ENCODE results near the gene SCGB3A1. TPM values are rescaled to one million over a fixed set of nuclear protein-coding genes. Genes with fewer than 3 reads are reported as not detected.

Gene SCGB3A1
- total RNA-seq, 2 donors from 2014 or later, result not detected

DNA sequence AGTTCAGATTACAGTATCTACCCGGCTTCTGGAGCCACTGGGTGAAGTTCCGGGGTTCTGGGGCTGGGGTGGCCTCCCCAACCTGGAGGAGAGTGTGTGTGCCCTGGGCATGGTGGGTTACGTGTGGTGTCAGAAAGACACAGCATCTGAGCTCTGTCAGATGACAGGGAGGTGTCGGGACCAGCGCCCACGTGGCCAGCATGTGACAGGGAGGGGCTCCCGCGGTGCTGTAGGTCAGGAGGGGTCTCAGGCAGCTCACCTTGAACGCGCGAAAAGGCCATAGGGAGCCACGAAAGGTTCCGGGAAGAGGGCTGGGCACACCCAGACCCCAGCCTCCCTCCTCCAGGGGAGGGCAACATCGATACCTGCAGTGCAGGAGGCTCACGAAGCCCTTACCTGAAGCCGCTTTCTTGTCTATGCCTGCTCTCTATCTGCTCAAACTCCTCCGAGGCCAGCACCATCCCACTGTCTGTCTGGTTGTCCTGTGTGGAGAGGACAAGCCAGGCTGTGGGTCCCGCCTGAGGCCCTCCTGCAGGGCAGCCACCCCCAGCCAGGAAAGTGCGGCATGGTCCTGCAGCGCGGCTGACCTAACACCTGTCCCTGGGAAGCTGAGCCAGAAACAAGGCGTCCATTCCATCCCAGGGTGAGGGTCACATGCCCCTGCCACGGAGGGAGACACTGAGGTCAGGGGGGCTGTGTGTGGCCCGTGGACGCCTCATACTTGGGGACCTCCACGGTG is 17.4 kb upstream of the SCGB3A1 start:
- DNase-seq, result no peak
- intact Hi-C loops (cut with DNase I), result no loop called here
- no peak for ATAC-seq

- ATAC-seq, result no peak
- no peak for DNase-seq
- intact Hi-C loops (cut with DNase I), result no loop called here
These were observed 16.7 kb upstream of the SCGB3A1 start for GRCh38 chr5:180607861-180608571.

DNA sequence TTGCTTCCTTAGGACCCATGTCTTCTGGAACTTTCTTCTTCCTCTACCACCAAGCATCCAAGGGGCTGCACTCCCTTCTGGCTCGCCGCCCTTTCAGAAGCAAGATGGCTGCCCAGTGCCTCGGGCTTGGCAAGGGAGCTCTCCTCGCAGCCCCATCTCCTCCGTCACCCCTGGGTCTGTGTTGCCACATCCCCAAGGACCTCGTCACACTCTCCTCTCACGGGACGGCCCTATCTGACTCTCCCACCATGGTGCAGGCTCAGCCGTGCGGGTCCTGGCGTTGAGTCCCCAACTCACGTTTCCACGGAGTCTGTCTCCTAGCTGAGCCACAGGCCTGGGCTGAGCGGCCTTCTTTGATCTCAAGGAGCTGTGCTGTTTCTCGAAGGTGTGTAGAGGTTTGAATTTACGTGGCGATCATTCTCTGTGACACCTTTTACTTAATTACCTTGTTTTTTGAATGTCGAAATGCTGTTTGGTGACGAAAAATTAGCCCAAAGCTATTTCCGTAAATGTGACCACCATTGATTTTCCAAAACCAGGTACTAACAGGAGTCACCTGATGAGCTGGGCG is 15.0 kb upstream of the SCGB3A1 start:
- ATAC-seq (no peak), DNase-seq (peak; percentile 20)
- intact Hi-C loops (cut with DNase I), result no loop called here

DNA sequence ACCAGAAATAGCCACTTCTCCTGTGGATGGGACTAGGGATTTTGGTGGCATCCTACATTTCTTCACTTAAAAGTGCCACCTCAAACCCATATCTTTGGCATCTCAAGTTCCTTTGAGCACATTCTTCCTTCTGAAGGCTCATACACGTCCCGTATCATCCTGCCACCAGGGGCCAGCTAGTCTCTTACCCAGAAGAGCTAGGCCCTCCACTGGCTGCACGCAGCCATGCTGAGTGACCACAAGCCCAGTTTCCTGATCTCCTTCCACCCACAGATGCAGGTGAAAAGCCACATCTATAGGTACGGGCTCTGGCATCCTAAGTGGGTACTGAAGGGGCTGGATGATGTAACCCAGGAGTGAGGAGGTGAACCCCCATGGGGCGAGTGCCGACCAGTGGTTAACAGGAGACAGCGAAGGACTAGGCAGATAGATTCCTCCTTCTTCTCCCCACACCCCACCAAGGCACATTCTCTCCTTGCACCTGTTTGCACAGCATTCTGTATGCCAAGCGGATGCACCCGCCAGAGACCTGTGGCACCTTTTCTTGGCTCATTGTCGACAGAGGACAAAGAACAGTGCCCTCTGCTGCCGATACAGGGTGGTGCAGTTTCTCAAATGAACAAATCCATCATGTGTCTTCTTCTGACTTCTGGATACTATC is 14.4 kb upstream of the SCGB3A1 start:
- no peak for ATAC-seq
- no peak for DNase-seq
- intact Hi-C loops (cut with DNase I), result no loop called here

DNA sequence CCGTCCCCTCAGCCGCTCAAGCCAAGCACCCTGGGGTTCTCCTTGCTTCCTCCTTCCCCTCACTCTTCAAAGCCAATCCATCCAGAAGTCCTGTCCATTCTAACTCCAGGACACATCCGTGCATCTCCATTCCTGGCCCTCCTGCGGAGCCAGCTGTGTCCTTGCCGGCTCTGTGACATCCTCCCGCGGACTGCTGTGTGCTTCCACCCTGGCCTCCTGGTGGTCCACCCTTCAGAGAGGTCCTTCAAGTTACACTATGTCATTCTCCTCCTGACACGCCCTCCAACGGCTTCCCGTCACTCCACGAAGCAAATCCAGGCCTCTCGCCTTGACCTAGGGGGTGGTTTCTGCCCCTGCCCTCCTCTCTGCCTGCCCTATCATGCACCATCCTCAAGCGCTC is 13.0 kb upstream of the SCGB3A1 start:
- DNase-seq (peak; percentile 2), ATAC-seq (no peak)
- intact Hi-C loops (cut with DNase I), result no loop called here

- DNase-seq (no peak), ATAC-seq (no peak)
- intact Hi-C loops (cut with DNase I), result no loop called here
These were observed 11.8 kb upstream of the SCGB3A1 start for GRCh38 chr5:180603076-180603594.

GRCh38 chr5:180602481-180603075 is 11.3 kb upstream of the SCGB3A1 start:
- DNase-seq (no peak), ATAC-seq (no peak)
- intact Hi-C loops (cut with DNase I), result no loop called here

DNA sequence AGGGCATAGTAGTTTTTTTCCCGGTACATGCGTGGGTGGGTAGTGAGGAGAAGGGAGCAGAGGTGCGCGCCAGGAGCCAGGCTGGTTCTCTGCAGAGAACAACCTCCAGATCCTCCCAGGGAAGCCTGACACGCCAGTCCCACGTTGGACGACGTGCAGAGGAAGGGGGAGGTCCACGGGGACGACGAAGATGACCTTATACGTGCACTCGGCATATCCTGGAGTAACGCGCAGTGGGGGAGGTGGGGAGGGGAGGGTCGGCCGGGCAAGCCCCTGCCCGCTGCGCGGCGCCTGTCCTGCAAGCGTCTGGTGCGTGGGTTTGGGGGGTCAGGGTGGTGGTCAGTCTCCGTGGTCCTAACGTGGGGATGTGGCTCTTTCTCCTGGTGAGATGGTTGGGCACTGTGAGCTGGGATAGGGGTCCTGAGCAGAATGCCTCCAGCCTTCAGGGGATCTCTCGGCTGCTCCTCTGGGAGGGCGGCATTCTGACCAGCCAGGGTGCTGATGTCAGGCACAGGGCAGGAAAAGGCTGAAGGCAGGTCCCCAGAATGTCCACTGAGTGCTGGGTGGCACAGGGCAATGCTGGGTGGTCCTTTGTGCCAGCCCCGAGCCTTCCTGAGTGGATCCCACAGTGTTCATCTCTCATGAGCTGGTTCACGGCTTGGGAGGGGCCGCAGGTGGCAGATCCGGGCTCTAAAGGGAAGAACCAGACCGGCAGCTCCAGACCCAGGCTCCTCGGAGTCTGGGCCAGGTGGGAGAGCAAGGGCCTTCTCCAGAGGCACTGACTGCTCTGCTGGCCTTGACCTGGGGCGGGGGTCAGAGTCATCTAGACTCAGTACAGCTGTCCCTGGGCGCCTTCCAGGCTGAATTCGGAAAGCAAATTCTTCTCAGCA is 10.5 kb upstream of the SCGB3A1 start:
- no peak for ATAC-seq
- no peak for DNase-seq
- intact Hi-C loops (cut with DNase I), result no loop called here

- ATAC-seq, result no peak
These were observed 9.3 kb upstream of the SCGB3A1 start for GRCh38 chr5:180600554-180601041.

GRCh38 chr5:180599981-180600553 is 8.8 kb upstream of the SCGB3A1 start:
- intact Hi-C loops (cut with DNase I), result no loop called here
- ATAC-seq (no peak), DNase-seq (no peak)

More at GRCh38 chr5:180600554-180601041, 9.3 kb upstream of the SCGB3A1 start:
- no peak for DNase-seq
- intact Hi-C loops (cut with DNase I), result no loop called here

DNA sequence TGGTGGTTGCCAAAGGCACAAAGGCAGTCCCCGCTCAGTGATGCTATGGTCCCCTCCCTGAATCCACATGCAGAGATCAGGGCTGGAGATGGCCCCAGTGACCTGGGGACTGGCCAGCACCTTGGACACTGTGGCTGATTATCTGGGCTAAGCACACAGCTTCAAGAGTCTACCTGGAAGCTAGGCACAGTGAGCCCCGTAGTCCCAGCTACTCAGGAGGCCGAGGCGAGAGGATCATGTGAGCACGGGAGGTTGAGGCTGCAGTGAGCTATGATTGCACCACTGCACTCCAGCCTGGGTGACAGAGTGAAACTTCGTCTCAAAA is 8.3 kb upstream of the SCGB3A1 start:
- DNase-seq (no peak), ATAC-seq (no peak)
- intact Hi-C loops (cut with DNase I), result no loop called here

GRCh38 chr5:180598797-180599589 is 7.7 kb upstream of the SCGB3A1 start:
- DNase-seq, result no peak
- intact Hi-C loops (cut with DNase I), result no loop called here
- ATAC-seq, result no peak

DNA sequence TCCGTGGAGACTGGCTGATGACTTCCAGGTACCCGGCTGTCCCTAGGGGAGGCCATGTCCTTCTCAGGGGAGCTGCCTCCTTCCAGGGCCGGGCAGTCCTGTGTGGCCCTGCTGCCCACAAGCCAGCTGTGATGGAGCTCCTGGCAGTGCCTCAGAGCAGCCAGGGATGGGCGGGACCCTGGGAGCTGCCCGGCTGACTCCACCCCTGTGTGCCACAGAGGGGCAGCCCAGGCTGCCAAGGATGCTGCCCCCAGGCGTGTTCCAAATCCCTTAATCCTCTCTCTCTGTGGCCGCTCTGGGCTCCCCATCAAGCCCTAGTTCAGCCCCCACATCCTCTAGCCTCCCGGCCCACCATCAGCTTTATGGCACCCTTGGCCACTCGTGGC is 7.0 kb upstream of the SCGB3A1 start:
- intact Hi-C loops (cut with DNase I), result no loop called here
- ATAC-seq (no peak), DNase-seq (no peak)

DNA sequence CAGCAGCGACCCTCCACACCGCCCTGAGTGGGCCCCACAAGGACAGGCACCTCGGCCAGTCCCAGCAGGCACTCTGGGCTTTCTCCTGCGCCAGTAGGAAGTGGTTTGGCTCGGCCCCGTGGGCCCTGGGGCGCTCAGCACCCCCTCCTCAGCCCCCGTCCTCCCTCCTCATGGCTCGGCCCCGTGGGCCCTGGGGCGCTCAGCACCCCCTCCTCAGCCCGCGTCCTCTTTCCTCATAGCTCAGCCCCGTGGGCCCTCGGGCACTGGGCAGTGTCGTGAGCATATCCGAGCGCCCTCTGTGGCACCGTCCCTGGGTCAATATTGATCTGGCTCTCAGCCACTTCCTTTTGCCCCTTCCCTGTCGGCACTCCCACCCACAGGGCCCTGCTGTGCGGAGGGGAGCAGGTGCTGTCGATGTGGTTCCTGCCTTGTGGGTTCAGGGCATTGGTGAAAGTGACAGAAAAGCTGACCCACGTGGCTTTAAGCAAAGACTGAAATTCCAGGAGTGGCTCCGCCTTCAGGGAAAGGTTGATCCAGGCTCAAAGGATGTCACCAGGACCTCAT is 5.5 kb upstream of the SCGB3A1 start:
- DNase-seq (no peak), ATAC-seq (no peak)
- intact Hi-C loops (cut with DNase I), result no loop called here

GRCh38 chr5:180596115-180596667 is 4.9 kb upstream of the SCGB3A1 start:
- no peak for DNase-seq
- intact Hi-C loops (cut with DNase I), result no loop called here
- ATAC-seq, result no peak

DNA sequence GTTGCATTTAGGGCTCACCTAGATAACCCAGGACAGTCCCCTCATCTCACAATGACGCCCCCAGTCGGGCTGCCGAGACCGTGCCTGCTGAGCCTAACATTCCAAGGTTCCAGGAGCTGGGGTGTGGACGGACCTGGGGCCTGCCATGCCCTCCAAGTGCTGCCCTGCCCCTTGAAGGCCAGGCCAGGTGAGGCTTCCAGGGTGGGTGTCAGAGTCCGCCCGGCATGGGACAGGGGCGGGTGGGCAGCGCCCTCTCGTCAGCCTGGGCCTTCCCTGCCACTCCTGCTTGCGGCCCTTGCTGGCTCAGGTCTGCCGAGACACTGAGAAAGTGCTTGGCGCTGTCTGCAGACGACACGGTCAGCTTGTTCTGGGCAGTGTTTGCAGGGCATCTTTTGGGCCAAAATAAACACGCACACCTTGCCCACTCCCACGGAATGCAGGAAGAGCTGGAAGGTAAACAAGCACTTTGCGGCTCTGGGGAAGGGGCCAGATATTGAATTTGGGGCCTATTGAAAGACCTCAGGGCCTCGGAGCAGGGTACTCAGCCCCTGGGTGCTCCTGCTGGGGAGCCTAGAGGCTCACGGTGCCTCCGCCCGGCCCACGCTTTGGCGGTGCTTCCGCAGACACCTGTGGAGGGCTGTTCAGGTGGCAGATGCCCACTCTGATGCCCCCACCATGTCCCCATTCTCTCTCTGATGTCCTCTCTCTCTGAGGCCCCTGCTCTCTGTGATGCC is 4.2 kb upstream of the SCGB3A1 start:
- intact Hi-C loops (cut with DNase I), result no loop called here
- ATAC-seq, result no peak
- no peak for DNase-seq
